ENCODE data around the gene RFFL. TPM values are rescaled to one million over a fixed set of nuclear protein-coding genes. Genes with fewer than 3 reads are reported as not detected.

RFFL gene
- total RNA-seq, 1 experiment from 2014 or later: 8.2 TPM

DNA sequence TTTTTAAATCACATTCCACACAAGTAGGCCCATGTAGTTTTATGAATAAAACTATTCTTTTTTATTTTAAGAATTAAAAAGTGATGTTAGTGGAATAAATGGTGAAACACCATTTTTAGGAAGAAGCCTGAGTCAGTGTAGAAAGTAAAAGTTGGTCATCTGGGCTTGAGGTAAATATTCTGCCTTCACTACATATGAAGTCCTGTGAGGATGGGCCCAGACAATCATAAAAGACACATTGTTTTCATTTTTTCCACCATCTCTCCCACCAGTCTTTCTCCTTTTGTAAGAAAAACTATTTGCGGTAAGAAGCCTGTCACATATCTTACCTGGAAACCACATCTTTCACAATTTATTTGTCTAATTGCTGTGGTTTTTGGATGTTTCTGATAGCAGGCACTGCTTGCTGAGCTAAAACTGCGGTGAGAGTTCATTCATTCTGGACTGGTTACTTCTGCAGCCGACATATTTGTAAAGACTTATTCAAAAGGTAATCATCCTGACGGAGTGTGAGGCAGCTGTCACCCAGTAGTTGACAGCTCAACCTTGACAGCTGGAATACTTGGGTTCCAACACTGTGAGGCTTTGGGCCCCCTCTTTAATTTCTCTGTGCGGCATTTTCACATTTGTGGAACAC lies 10.6 kb upstream of the RFFL start:
- DNase-seq (ENCODE audit: low read depth in 1 of 2, low spot score in 2 of 2): no peak
- no peaks in the 10 kb centered on the region for H3K9me3 ChIP-seq (replicated peaks)
- H3K4me3 ChIP-seq: no peak overlapping the region
- H3K36me3 ChIP-seq: no peaks in the 10 kb centered on the region
- no peak overlapping the region for H3K27ac ChIP-seq
- no peaks in the 10 kb centered on the region for H3K27me3 ChIP-seq (replicated peaks)
- H3K4me1 ChIP-seq (replicated peaks): peaks cover 24% of the 10 kb centered on the region

DNA sequence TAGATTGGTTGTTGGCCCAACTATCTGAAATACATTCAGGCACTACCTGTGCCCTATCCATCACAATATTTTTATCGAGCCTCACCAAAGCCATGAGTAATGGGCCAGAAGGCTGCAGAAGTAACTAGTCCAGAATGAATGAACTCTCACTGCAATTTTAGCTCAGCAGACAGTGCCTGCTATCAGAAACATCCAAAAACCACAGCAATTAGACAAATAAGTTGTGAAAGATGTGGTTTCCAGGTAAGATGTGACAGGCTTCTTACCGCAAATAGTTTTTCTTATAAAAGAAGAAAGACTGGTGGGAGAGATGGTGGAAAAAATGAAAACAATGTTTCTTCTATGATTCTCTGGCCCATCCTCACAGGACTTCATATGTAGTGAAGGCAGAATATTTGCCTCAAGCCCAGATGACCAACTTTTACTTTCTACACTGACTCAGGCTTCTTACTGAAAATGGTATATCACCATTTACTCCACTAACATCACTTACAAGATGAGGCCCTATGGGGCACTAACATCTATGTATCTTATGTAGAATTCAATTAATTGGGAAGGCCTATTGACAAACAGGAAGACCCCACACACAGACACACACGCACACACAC lies 9.8 kb upstream of the RFFL start:
- Histone ChIP-seq H3K36me3 (no peaks in the 10 kb centered on the region), H3K4me1 (replicated peaks) (peaks cover 24% of the 10 kb centered on the region), H3K9me3 (replicated peaks) (no peaks in the 10 kb centered on the region), H3K27me3 (replicated peaks) (no peaks in the 10 kb centered on the region), H3K4me3 (no peak overlapping the region), H3K27ac (no peak overlapping the region)
- DNase-seq (ENCODE audit: low read depth in 1 of 2, low spot score in 2 of 2): no peak

DNA sequence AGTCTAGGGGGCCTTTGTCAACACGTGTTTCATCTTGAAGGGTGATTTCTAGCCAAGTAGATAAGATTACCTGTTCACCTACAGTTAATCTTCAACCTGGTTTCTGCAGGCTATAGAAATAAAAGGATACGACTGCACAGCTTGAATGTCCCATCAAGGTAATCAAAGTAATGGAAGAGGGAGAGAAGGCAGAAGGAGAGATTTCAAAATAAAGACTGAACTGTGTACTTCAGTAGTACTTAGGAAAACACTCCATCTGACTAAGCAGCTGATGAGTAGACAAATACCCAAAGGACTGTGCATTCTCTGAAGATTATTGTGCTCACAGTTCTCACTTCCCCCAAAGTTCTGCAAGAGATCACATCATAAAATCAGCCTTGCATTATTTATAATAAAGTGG lies 5.8 kb upstream of the RFFL start:
- peaks cover 15% of the 10 kb centered on the region for H3K4me1 ChIP-seq (replicated peaks)
- H3K27ac ChIP-seq: no peak overlapping the region
- DNase-seq (ENCODE audit: low read depth in 1 of 2, low spot score in 2 of 2): no peak
- H3K4me3 ChIP-seq: no peak overlapping the region
- no peaks in the 10 kb centered on the region for H3K27me3 ChIP-seq (replicated peaks)
- no peaks in the 10 kb centered on the region for H3K9me3 ChIP-seq (replicated peaks)
- H3K36me3 ChIP-seq: no peaks in the 10 kb centered on the region

DNA sequence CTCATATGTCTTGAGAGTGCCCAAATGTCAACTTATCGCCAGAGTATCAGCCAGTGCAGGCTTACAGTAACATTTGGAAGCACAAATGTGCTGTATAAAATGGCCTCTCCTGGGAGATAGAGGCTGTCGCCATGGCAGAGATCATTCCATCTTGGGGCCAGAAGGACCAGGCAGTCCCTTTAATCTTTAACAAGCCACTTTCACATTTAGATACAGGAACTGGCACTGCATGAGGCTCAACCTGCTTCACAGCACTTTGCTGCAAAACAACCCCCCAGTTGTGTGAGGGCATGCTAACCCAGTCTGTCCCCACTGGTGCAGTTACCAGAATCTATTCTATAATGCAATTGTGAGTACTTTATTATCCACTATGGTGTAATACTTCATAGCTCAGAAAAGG lies 4.7 kb upstream of the RFFL start:
- Histone ChIP-seq H3K4me3 (no peak overlapping the region), H3K9me3 (replicated peaks) (no peaks in the 10 kb centered on the region), H3K27ac (no peak overlapping the region), H3K27me3 (replicated peaks) (no peaks in the 10 kb centered on the region), H3K36me3 (no peaks in the 10 kb centered on the region), H3K4me1 (replicated peaks) (peaks cover 12% of the 10 kb centered on the region)
- no peak for DNase-seq (ENCODE audit: low read depth in 1 of 2, low spot score in 2 of 2)

DNA sequence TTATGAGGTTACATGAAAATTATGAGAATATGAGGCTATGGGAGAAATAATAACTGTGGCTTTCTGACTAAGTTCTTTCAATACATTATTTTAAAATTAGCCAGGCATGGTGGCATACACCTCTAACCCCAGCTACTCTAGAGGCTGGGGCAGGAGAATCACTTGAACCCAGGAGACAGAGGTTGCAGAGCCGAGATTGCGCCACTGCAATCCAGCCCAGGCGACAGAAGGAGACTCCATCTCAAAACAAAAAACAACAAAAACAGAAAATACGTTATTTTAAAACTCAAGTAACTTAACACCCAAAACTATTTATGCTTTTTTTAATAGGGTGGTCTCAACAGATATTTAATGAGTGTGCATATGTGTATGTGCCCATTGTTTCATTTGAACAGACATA lies 2.4 kb upstream of the RFFL start:
- no peak for DNase-seq (ENCODE audit: low read depth in 1 of 2, low spot score in 2 of 2)
- Histone ChIP-seq H3K36me3 (no peaks in the 10 kb centered on the region), H3K27me3 (replicated peaks) (no peaks in the 10 kb centered on the region), H3K9me3 (replicated peaks) (no peaks in the 10 kb centered on the region), H3K27ac (no peak overlapping the region), H3K4me3 (no peak overlapping the region), H3K4me1 (replicated peaks) (peaks cover 16% of the 10 kb centered on the region)

DNA sequence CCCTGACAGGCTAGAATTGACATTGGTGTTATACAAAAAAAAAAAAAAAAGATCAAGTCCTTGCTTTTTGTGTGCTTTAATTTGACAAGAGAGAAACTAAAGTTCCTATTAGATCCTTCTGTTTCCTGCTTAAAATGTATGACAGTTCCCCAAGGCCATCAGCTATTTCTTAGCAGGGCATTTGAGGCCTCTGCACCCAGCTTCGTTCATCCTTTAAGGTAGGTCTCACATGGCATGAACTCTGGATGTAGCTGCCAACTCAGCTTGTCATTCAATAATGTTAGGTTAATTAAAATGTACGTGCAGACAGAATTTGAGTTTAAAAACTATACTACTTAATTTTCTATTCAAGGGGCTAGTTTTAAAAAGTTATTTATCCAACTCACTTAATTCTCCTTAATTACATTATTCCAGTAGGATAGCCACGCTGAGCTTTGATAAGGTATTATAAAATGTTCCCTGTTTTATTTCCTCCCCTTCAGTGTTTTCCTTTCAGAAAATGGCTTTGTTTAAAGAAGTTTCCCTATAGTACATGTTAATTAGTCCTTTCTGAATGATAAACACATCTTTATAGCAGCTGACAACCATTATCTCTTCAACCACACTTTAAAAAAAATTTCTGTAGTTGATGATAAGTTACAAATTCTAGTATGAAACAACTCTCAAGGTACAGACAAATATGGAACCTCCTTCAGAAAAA lies 1.2 kb upstream of the RFFL start:
- H3K4me1 ChIP-seq (replicated peaks): peaks cover 16% of the 10 kb centered on the region
- peaks cover 2% of the 10 kb centered on the region; the same call in 1 of the 2 replicates for H3K36me3 ChIP-seq
- H3K27ac ChIP-seq: peak overlapping the region; percentile 94
- no peaks in the 10 kb centered on the region for H3K9me3 ChIP-seq (replicated peaks)
- H3K4me3 ChIP-seq: no peak overlapping the region
- no peak for DNase-seq (ENCODE audit: low read depth in 1 of 2, low spot score in 2 of 2)
- no peaks in the 10 kb centered on the region for H3K27me3 ChIP-seq (replicated peaks)

DNA sequence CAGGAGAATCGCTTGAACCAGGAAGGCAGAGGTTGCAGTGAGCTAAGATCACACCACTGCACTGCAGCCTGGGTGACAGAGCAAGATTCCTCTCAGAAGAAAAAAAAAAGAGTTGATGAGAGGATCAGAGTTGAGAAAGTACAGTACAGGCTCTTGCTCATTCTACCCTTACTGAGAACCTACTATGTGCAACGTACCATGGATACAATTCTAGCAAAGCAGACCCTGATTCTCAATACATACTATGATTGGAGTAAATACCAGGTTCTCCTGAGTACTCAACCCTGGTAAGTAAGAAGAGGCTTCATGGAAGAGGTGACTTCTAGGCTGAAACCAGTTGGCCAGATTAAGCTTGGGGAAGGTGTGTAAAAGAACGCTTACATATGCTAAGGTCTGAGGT lies 1.2 kb downstream of the RFFL start:
- peaks cover 2% of the 10 kb centered on the region; the same call in 1 of the 2 replicates for H3K36me3 ChIP-seq
- H3K27me3 ChIP-seq (replicated peaks): no peaks in the 10 kb centered on the region
- DNase-seq (ENCODE audit: low read depth in 1 of 2, low spot score in 2 of 2): no peak
- peaks cover 16% of the 10 kb centered on the region for H3K4me1 ChIP-seq (replicated peaks)
- 0 out of 2 replicates have a peak overlapping the region, but pooled peaks have one; percentile 94 for H3K27ac ChIP-seq
- no peaks in the 10 kb centered on the region for H3K9me3 ChIP-seq (replicated peaks)
- H3K4me3 ChIP-seq: no peak overlapping the region

DNA sequence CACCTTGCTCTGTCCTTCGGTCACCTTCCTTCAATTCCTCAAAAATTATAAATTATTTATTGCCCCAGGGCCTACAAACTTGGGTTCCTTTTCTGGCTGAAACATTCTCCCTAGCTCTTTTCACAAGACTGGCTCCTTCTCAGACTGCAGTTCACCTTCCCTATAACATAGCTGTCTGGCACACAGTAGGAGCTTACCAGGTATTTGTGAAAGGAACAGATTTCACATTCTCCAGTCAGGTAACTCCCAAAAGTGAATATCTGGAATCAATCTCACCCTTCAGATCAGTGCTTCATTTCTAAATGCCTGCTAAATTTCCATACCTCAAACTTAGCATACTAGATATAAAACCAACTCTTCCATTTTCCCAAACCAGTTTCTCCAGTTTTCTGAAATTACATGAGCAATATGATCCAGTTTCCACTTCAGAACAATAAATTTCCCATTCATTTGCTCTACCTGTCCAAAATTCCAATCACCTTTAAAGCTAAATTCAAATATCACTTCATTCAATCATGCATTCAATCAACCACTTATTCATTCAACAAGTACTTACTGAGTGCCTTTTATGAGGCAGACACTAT lies 6.1 kb downstream of the RFFL start:
- H3K9me3 ChIP-seq (replicated peaks): no peaks in the 10 kb centered on the region
- H3K27me3 ChIP-seq (replicated peaks): no peaks in the 10 kb centered on the region

DNA sequence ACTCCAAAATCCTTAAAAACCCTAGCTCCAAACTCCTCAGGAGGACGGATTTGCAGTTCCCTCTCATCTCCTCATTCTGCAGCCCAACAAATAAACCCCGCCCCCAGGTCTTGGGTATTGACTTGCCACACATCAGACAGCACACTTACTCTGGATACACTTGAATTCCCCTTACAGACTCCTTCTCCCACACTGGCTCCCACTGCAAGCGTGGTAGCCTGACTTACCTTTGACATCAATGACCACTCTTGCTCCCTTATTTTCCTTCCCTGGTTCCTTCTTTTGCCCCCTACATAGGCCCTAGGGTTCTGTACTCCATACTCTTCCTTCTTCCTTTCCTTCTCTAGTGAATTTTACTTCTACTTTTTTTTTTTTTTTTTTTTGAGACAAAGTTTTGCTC lies 7.5 kb downstream of the RFFL start:
- Histone ChIP-seq H3K9me3 (replicated peaks) (no peaks in the 10 kb centered on the region), H3K4me3 (no peak overlapping the region), H3K36me3 (peaks cover 2% of the 10 kb centered on the region; the same call in 1 of the 2 replicates), H3K4me1 (replicated peaks) (peaks cover 17% of the 10 kb centered on the region), H3K27ac (no peak overlapping the region), H3K27me3 (replicated peaks) (no peaks in the 10 kb centered on the region)
- no peak for DNase-seq (ENCODE audit: low read depth in 1 of 2, low spot score in 2 of 2)

More for the DNA sequence above, 6.1 kb downstream of the RFFL start:
- H3K27ac ChIP-seq: no peak overlapping the region
- no peak overlapping the region for H3K4me3 ChIP-seq
- peaks cover 5% of the 10 kb centered on the region for H3K4me1 ChIP-seq (replicated peaks)
- no peak for DNase-seq (ENCODE audit: low read depth in 1 of 2, low spot score in 2 of 2)
- H3K36me3 ChIP-seq: peaks cover 2% of the 10 kb centered on the region; the same call in 1 of the 2 replicates

DNA sequence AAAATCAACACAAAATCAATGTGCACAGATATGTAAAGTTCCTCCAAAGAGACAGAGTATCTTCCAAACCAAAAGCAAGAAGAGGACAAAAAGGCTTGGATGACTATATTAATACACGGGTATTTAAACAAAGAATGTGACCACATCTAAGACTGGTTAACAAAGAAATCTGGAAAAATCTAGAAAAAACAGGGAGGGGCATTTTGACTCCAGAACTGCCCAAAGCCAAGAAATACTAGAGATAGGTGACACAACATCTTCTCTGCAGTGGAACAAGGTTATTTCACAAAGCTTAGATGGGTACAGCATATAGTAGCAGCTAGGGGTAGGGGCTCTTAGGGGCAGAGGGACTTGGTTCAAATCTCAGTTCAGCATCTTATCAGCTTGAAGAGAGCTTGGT lies 10.3 kb downstream of the RFFL start:
- H3K9me3 ChIP-seq (replicated peaks): no peaks in the 10 kb centered on the region
- no peak overlapping the region for H3K4me3 ChIP-seq
- no peak overlapping the region for H3K27ac ChIP-seq
- DNase-seq (ENCODE audit: low read depth in 1 of 2, low spot score in 2 of 2): no peak
- H3K27me3 ChIP-seq (replicated peaks): no peaks in the 10 kb centered on the region
- peaks cover 17% of the 10 kb centered on the region for H3K4me1 ChIP-seq (replicated peaks)
- H3K36me3 ChIP-seq: peaks cover 6% of the 10 kb centered on the region; the same call in 1 of the 2 replicates

DNA sequence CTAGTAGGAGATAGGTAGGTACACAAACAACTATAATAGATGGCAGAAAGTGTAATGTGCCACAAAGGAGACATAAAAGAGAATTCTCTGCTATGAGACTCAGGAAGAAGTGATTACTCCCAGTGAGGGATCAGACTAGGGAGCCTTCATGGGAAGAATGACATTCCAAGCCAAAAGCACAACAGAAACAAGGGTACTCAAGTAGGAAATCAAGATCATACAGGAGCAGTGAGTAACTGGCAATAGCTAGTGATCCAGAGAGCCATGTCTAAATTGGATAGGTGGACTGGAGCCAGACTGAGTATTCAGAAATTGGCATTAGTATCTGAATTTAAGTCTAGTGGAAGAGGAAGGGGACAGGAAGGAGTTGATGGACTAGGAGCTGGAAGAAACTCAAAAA lies 10.7 kb downstream of the RFFL start:
- Histone ChIP-seq H3K27ac (no peak overlapping the region), H3K4me1 (replicated peaks) (peaks cover 17% of the 10 kb centered on the region), H3K4me3 (no peak overlapping the region), H3K27me3 (replicated peaks) (no peaks in the 10 kb centered on the region), H3K36me3 (peaks cover 6% of the 10 kb centered on the region; the same call in 1 of the 2 replicates), H3K9me3 (replicated peaks) (no peaks in the 10 kb centered on the region)
- no peak for DNase-seq (ENCODE audit: low read depth in 1 of 2, low spot score in 2 of 2)

DNA sequence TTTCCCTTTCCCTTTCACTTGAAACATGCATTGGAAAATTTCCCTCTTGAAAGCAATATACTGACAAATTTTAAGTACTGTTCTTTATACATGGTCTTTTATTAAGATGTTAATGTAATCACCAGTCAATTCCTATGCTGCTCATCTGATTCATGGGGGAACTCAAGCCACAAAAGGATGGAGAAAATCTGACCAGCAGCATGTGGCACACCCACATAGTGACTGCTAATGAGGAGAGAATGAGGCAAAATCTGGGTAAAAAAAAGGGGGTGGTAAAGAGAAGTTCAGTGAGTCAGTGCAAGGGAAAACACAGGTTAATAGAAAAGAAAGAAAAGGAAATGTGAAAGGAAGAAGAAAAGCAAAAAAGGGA lies 11.3 kb downstream of the RFFL start:
- DNase-seq (ENCODE audit: low read depth in 1 of 2, low spot score in 2 of 2): no peak
- H3K27ac ChIP-seq: no peak overlapping the region
- H3K9me3 ChIP-seq (replicated peaks): no peaks in the 10 kb centered on the region
- no peaks in the 10 kb centered on the region for H3K27me3 ChIP-seq (replicated peaks)
- H3K4me1 ChIP-seq (replicated peaks): peaks cover 17% of the 10 kb centered on the region
- peaks cover 6% of the 10 kb centered on the region; the same call in 1 of the 2 replicates for H3K36me3 ChIP-seq
- no peak overlapping the region for H3K4me3 ChIP-seq

DNA sequence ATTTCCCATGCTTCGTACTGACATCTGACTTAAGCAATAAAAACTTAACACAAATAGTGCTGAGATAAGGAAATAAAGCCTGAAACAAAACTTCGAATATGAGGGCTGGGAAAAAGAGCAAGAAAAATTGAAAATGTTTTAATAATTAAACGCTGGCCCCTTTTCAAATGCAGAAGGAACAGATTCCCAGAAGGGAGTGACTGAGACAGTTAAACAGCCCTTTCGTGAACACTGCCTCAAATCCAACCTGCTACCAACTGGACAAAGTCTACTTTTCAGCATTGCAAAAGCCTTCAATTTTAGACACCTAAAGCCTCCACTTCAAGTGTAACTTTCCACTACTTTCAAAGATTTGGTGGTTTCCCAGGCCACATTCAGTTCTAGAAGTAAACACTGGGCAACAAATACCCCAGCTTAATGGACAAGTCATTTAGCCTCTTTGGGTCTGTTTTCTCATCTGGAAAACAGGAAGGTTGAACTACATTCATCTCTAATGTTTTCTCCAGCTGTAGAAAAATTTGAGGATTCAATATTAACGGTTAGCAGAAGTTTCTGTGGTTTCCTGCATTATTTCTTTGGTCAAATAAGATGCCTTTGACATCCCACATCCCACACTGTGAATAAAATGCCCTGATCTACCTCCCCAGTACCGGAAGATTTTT lies 11.8 kb downstream of the RFFL start:
- no peaks in the 10 kb centered on the region for H3K27me3 ChIP-seq (replicated peaks)
- no peak overlapping the region for H3K4me3 ChIP-seq
- no peak overlapping the region for H3K27ac ChIP-seq
- H3K9me3 ChIP-seq (replicated peaks): no peaks in the 10 kb centered on the region
- DNase-seq (ENCODE audit: low read depth in 1 of 2, low spot score in 2 of 2): no peak
- H3K4me1 ChIP-seq (replicated peaks): peaks cover 21% of the 10 kb centered on the region
- peaks cover 6% of the 10 kb centered on the region; the same call in 1 of the 2 replicates for H3K36me3 ChIP-seq

Measured in SJSA1 (cell line).